ENCODE results near the gene EYA3.
"Not testable (repeated sequence)": the region's sequence is repeated elsewhere in the genome, so short reads cannot be mapped to it uniquely, and the experiment has no call there.

The EYA3 gene

DNA sequence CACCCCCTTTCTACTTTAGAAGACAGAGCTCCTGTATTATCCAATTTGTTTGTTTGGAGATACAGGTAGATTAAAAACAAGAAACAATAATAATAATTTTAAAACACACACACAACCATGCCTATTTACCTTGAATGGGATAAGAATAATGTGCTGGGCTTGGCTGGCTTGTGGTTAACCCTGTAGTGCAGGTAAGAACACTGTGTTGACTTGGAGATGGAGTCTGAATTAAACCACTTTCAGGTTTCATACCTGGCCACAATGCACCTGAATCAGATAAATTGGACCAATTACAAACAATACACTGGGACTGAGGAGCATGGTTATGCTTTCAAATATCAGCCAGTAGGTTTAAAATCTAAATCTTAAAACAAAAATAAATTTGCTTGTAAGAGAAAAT lies 60.8 kb downstream of the EYA3 start:
- no peak for DNase-seq (ENCODE audit: low read depth)

DNA sequence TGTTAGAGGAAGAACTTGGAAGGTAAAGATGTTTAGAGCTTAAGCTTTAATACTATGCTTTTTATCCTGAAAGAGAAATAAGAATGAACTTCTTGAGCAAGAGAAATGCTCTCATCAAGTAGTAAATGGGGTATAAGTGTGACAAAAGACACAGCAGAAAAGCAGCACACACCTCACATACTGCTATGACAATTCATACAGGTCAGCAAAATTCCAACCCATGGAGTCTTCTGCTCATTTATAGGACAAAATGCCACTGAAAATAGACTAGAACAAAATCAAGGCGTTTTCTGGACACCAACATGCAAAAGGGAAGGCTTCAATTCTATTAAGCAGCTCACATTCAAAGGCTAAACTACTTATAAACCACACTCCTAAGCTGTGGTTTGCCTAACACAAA lies 61.2 kb downstream of the EYA3 start:
- no peak for DNase-seq (ENCODE audit: low read depth)

- DNase-seq (ENCODE audit: low read depth), result no peak
Measured at GRCh38 chr1:28026329-28026728, 62.1 kb downstream of the EYA3 start.

DNA sequence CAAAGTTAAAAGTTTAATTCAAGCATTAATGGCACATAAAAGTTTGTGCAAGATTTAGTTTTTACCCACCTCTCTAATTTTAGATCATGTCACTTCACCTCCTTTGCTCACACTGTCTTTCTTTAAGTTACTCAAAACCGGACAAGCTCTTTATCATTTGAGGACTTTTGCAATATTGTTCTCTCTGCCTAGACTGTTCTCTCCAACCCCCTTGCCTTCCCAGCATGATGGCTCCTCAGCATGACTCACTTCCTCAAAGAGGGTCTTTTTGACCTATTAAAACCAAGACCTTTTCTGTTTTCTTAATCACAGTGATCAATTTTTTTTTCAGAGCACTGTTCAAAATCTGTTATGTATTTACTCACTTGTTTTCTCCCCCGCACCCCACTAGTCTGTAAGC lies 67.3 kb downstream of the EYA3 start:
- no peak for DNase-seq (ENCODE audit: low read depth)

DNA sequence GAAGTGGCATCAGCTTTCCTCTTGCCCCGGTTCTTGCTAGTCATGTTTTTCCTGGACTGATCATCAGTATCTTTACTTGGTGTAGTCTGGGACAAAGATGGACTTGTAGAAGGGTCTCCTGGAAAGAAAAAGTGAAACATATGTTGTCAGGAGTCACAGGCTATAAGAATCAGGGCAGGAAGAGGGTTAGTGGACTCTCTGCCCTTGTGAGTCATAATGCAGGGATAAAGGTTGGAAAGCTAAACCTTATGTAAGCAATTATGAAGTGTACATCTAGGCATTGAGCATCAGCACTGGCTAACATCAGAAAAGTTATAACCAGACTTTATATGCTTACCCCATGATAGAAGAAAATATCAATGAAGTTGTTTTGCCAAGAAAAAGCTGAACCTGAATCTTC lies 77.4 kb downstream of the EYA3 start:
- DNase-seq (ENCODE audit: low read depth), result no peak

- not testable (repeated sequence) for DNase-seq (ENCODE audit: low read depth)
Measured at GRCh38 chr1:28003117-28003516, 85.3 kb downstream of the EYA3 start.

GRCh38 chr1:28002600-28002999 lies 85.8 kb downstream of the EYA3 start:
- no peak for DNase-seq (ENCODE audit: low read depth)

GRCh38 chr1:27999055-27999454 lies 89.4 kb downstream of the EYA3 start:
- DNase-seq (ENCODE audit: low read depth), result no peak

GRCh38 chr1:27994526-27994925 lies 93.9 kb downstream of the EYA3 start:
- not testable (repeated sequence) for DNase-seq (ENCODE audit: low read depth)

GRCh38 chr1:27994060-27994459 lies 94.3 kb downstream of the EYA3 start:
- DNase-seq (ENCODE audit: low read depth), result no peak

- DNase-seq (ENCODE audit: low read depth), result no peak
Measured at GRCh38 chr1:27993241-27993640, 95.2 kb downstream of the EYA3 start.

DNA sequence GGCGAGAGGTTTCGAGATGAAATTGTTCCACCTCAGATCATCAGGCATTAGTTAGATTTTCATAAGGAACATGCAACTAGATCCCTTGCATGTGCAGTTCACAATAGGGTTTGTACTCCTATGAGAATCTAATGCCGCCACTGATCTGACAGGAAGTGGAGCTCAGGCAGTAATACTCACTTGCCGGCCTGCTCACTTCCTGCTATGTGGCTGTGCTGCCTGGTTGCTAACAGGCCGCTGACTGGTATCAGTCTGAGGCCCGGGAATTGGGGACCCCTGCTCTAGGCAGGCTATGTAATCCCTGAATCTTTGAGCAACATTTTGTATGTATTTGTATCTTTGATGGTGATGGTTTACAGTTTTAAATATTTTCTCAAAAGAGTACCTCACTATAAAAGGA lies 96.1 kb downstream of the EYA3 start:
- DNase-seq (ENCODE audit: low read depth), result no peak

DNA sequence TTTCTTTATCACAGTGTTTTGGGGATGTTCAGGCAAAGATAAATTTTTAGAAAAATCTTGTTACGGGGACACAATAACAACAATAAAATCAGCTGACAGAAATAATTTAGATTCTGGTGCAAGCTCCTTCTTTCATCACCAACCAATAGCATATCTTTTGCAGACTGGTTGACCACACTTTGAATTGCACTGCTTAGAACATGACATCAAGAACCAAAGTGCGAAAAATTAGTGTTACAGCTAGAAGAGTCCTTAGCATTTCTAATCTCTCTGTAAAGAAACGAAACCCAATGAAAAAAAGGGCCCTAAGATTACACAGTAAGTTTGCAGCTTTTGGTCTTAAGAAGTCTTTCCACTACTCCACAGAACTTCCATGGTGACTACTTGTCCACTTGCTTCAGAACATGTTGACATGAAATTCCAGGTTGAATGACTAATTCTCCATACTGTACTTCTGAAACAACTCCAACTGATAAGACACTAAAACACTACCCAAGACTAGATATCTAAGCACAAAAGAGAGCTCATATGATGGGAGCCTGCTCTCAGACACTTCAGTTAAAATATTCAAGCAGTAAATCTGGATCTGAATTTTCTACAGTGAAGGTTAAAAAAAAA lies 97.4 kb downstream of the EYA3 start:
- no peak for DNase-seq (ENCODE audit: low read depth)

DNA sequence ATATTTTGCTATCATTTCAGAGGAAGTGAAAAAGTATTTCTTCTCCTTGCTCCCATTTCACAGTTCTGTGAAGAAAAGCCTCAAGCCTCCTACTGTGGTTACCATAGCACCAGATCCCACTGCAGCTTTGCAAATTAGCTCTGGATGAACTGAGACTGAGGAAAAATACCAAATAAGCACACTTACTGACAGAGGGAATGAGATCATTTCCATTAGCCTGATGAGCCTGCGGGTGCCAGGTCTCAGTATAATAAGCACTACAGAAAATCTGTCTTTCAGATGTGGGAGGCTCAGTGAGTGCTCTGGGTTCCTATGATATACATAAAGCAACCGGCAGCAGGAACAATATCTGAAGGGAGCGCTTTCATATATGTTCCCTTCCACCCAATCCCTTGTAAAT lies 107.3 kb downstream of the EYA3 start:
- no peak for DNase-seq (ENCODE audit: low read depth)

DNA sequence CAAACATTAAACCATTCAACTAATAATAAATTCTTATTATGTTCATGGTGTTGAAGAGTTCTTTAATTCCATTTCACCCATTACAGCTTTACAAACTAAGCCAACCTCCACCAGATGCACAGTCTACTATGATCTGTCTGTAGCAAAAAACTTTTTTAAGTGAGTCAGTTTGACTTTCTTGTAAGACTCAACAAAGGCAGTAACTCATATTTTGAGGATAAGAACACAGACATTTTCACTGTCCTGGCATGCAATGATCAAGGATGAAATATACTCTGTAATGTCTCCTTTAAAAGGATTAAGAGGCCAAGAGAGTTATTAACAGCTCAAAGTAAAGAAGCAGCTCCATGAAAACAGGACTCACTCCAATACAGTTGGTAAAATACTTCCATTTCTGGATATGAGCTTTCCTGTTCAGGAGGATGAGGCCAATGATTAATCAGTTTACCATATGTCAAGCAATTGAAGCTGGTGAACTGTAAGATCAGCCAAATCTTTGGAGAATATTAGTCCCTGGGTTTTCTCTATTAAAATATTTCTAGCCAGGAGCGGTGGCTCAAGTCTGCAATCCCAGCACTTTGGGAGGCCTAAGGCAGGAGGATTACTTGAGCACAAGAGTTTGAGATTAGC lies 108.1 kb downstream of the EYA3 start:
- no peak for DNase-seq (ENCODE audit: low read depth)

- no peak for DNase-seq (ENCODE audit: low read depth)
Measured at GRCh38 chr1:27979859-27980201, 108.6 kb downstream of the EYA3 start.

GRCh38 chr1:27979151-27979858 lies 109.1 kb downstream of the EYA3 start:
- DNase-seq (ENCODE audit: low read depth), result peak; percentile 53

GRCh38 chr1:27974417-27974781 lies 114.0 kb downstream of the EYA3 start:
- no peak for DNase-seq (ENCODE audit: low read depth)

DNA sequence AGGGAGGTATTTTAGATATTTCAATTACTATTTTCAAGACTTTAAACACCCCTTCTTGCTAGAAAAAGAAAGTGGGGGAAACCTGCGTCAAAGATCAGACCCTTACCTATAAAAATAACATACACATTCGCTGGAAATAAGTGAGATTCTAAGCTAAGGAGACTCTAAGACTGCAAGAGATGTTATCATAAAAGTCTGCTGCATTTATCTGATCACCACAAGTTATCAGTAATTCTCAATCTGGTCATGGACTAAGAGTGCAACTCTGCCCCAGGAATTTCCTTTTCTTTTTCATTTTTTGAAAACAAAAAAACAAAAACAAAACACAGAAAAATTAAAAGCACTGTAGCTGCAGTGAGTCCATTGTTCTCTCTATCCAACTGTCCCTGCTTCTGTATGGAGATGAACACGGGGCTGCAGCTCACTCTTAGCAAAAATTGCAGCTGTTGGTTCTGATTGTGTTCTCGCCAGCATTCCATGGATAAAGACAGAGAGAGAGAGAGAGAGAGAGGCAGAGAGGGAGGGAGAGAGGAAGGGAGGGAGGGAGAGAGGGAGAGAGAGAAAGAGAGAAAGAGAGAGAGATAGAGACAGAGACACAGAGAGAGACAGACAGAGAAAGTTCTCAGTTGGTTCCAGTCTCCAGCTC lies 114.5 kb downstream of the EYA3 start:
- DNase-seq (ENCODE audit: low read depth), result no peak

- DNase-seq (ENCODE audit: low read depth), result no peak
Measured at GRCh38 chr1:27972141-27972540, 116.3 kb downstream of the EYA3 start.

- no peak for DNase-seq (ENCODE audit: low read depth)
Measured at GRCh38 chr1:27971674-27972073, 116.7 kb downstream of the EYA3 start.

DNA sequence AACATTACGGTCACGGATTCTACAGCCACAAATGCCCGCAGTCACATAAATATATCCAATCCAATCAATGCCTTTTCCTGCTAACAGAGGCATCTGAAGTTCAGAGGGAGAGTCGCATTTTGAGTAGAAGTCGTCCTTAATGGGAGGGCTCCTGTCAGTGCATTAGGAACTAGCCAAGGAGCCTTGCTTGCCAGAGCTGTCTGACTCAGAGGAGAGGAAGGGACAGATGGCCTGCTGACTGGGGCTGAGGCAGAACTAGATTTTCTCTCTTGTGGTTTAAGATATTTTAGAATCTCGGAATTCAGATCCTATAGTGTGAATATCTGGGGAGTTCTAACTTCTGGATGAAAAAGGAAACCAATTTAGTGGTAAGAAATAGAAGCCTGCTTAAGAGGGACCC lies 118.0 kb downstream of the EYA3 start:
- DNase-seq (ENCODE audit: low read depth), result peak; percentile 79

DNA sequence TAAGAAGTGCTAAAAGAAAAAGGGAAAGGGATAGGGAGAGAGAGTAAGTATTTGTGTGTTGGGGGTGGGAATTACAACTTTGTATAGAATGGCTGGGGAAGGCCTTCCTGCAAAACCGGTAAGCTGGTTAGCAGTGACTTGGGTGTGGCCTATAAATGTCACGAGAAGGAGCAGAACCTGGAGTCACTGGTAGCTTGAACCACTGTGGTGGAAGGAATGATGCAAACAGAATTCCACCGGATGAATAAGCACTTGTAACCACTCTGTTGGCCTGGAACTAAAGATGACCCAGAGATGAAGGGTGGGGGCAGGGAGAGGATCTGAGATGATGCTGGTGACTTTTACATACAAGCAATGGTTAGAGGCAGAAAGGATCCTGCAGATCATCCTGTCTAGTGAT lies 119.7 kb downstream of the EYA3 start:
- peak; percentile 97 for DNase-seq (ENCODE audit: low read depth)
